ENCODE measurements around the gene DDX31. TPM values are rescaled to one million over a fixed set of nuclear protein-coding genes. Genes with fewer than 3 reads are reported as not detected.

Gene DDX31
- total RNA-seq, 1 experiment from 2014 or later, result 28.4 TPM

GRCh38 chr9:132690696-132691095 is 20.9 kb upstream of the DDX31 start:
- Histone ChIP-seq H3K9ac (ENCODE audit: extremely low read depth, insufficient read length, low read length) (no peak overlapping the region), H3K79me2 (ENCODE audit: insufficient read depth, low read length) (no peaks in the 10 kb centered on the region), H4K5ac (ENCODE audit: insufficient read length, low read depth, low read length) (no peak overlapping the region), H3K4me2 (ENCODE audit: insufficient read depth, insufficient read length, low read length) (no peak overlapping the region), H3K27me3 (ENCODE audit: insufficient read depth, low read length) (no peaks in the 10 kb centered on the region), H2AFZ (ENCODE audit: low read length) (no peak overlapping the region), H2BK20ac (ENCODE audit: low read depth, low read length, poor library complexity, severe bottlenecking) (no peak overlapping the region), H3K23me2 (ENCODE audit: insufficient read length, low read depth, low read length, poor library complexity, severe bottlenecking) (no peaks in the 10 kb centered on the region), H3K4ac (ENCODE audit: low read depth, low read length) (no peak overlapping the region), H2BK15ac (ENCODE audit: low read depth, low read length) (no peak overlapping the region), H4K91ac (ENCODE audit: insufficient read length, low read depth, low read length) (no peak overlapping the region), H3K79me1 (ENCODE audit: insufficient read depth, low read depth, low read length, poor library complexity, severe bottlenecking) (no peaks in the 10 kb centered on the region), H4K20me1 (ENCODE audit: control insufficient read depth, insufficient read depth, insufficient read length) (no peaks in the 10 kb centered on the region), H3K9me3 (ENCODE audit: control insufficient read depth, low read depth, low read length) (no peaks in the 10 kb centered on the region), H2BK12ac (ENCODE audit: insufficient read length, low read depth, low read length) (no peak overlapping the region), H4K8ac (replicated peaks; ENCODE audit: insufficient read length, low read depth, low read length) (no peak overlapping the region), H2AK5ac (ENCODE audit: insufficient read length, low read length) (no peak overlapping the region), H3T11ph (ENCODE audit: low read length) (no peak overlapping the region), H3K18ac (ENCODE audit: insufficient read length, low read depth, low read length) (no peak overlapping the region), H3K27ac (ENCODE audit: insufficient read length, low read depth, low read length) (no peak overlapping the region), H2BK5ac (ENCODE audit: insufficient read length, low read length) (no peak overlapping the region), H2BK120ac (ENCODE audit: low read depth, low read length, poor library complexity, severe bottlenecking) (no peak overlapping the region), H3K23ac (ENCODE audit: insufficient read length, low read depth, low read length) (no peak overlapping the region), H3K56ac (ENCODE audit: insufficient read length, low read depth, low read length) (no peak overlapping the region), H3K14ac (ENCODE audit: insufficient read depth, low read length) (no peak overlapping the region), H3K4me1 (ENCODE audit: insufficient read depth, low read length) (no peaks in the 10 kb centered on the region)
- H3K9me3 Mint-ChIP-seq, result peaks cover 0 to 6% of the 10 kb centered on the region in 2 experiments; a peak in 2 of 5 replicates
- no peaks in the 10 kb centered on the region for H3K4me1 Mint-ChIP-seq
- DNase-seq, result no peak
- no peak for TF ChIP-seq CTCF (conservative IDR thresholded peaks at IDR 0.05)
- no peaks in the 10 kb centered on the region; the same call in 1 of the 2 replicates for H3K27me3 Mint-ChIP-seq (ENCODE audit: low read depth)
- no peak overlapping the region for H3K4me3 Mint-ChIP-seq
- H3K36me3 Mint-ChIP-seq (ENCODE audit: insufficient read depth in 1 of 3, low read depth in 3 of 3), result peaks cover 45 to 57% (median 55%) of the 10 kb centered on the region in 3 experiments
- WGBS (ENCODE audit: extremely low coverage, insufficient read length, low lambda C conversion rate), result no CpG with 5 or more reads among the region's 1 CpG
- no peak overlapping the region for H3K27ac Mint-ChIP-seq
